H9 (cell line): ENCODE measurements around the gene NRXN3. TPM values are rescaled to one million over a fixed set of nuclear protein-coding genes. Genes with fewer than 3 reads are reported as not detected.

Experiments
- DNase-seq: peaks from one replicate; pipeline ENCODE4 v3.0.0-alpha.2; 2017
- H2AFZ ChIP-seq: one replicate; pipeline ENCODE4 v1.6.1; 2013; ENCODE audit warnings: mild to moderate bottlenecking, low read length, control low read depth, moderate library complexity
- H2AK5ac ChIP-seq: 2 replicates; pipeline ENCODE4 v1.6.1; 2013; ENCODE audit warnings: low read length, control low read depth, mixed read lengths; ENCODE audit not compliant: insufficient read length
- H2BK120ac ChIP-seq: one replicate; pipeline ENCODE4 v1.6.1; 2013; ENCODE audit warnings: low read depth, mild to moderate bottlenecking, low read length, control low read depth, inconsistent platforms; ENCODE audit not compliant: poor library complexity, severe bottlenecking
- H2BK12ac ChIP-seq: 2 replicates; pipeline ENCODE4 v1.6.1; 2013; ENCODE audit warnings: low read length, control low read depth, mixed read lengths, low read depth; ENCODE audit not compliant: insufficient read length
- H2BK15ac ChIP-seq: 2 replicates; pipeline ENCODE4 v1.6.1; 2013; ENCODE audit warnings: low read depth, low read length, control low read depth
- H2BK20ac ChIP-seq: one replicate; pipeline ENCODE4 v1.6.1; 2013; ENCODE audit warnings: low read depth, mild to moderate bottlenecking, low read length, control low read depth, inconsistent platforms; ENCODE audit not compliant: poor library complexity, severe bottlenecking
- H2BK5ac ChIP-seq: 2 replicates; pipeline ENCODE4 v1.6.1; 2013; ENCODE audit warnings: low read length, control low read depth, mixed read lengths; ENCODE audit not compliant: insufficient read length
- H3K14ac ChIP-seq: 2 replicates; pipeline ENCODE4 v1.6.1; 2013; ENCODE audit warnings: low read length, control low read depth; ENCODE audit not compliant: insufficient read depth
- H3K18ac ChIP-seq: 2 replicates; pipeline ENCODE4 v1.6.1; 2013; ENCODE audit warnings: low read depth, mild to moderate bottlenecking, mixed read lengths, low read length, control low read depth; ENCODE audit not compliant: insufficient read length
- H3K23ac ChIP-seq: 2 replicates; pipeline ENCODE4 v1.6.1; 2013; ENCODE audit warnings: low read length, control low read depth, mixed read lengths, low read depth; ENCODE audit not compliant: insufficient read length
- H3K23me2 ChIP-seq: 2 replicates; pipeline ENCODE4 v1.6.1; 2013; ENCODE audit warnings: low read depth, mild to moderate bottlenecking, mixed read lengths, low read length, control low read depth; ENCODE audit not compliant: insufficient read length, poor library complexity, severe bottlenecking
- H3K27ac ChIP-seq: 2 replicates; pipeline ENCODE4 v1.5.1; 2013; ENCODE audit warnings: low read length, control low read depth, mixed read lengths, low read depth; ENCODE audit not compliant: insufficient read length
- H3K27me3 ChIP-seq: 2 replicates; pipeline ENCODE4 v1.6.1; 2013; ENCODE audit warnings: low read length, control low read depth, inconsistent platforms; ENCODE audit not compliant: insufficient read depth
- H3K4ac ChIP-seq: 2 replicates; pipeline ENCODE4 v1.6.1; 2013; ENCODE audit warnings: low read depth, mild to moderate bottlenecking, control low read depth, inconsistent platforms, low read length, moderate library complexity
- H3K4me1 ChIP-seq: 2 replicates; pipeline ENCODE4 v1.6.1; 2013; ENCODE audit warnings: low read length, control low read depth, inconsistent platforms; ENCODE audit not compliant: insufficient read depth
- H3K4me2 ChIP-seq: 2 replicates; pipeline ENCODE4 v1.6.1; 2013; ENCODE audit warnings: low read length, control low read depth, mixed read lengths; ENCODE audit not compliant: insufficient read length, insufficient read depth
- H3K56ac ChIP-seq: 2 replicates; pipeline ENCODE4 v1.6.1; 2013; ENCODE audit warnings: low read depth, mild to moderate bottlenecking, mixed read lengths, low read length, control low read depth; ENCODE audit not compliant: insufficient read length
- H3K79me1 ChIP-seq: 2 replicates; pipeline ENCODE4 v1.6.1; 2013; ENCODE audit warnings: low read depth, mild to moderate bottlenecking, moderate library complexity, low read length, control low read depth, inconsistent platforms; ENCODE audit not compliant: insufficient read depth, poor library complexity, severe bottlenecking
- H3K79me2 ChIP-seq: 2 replicates; pipeline ENCODE4 v1.6.1; 2013; ENCODE audit warnings: low read length, control low read depth, inconsistent platforms; ENCODE audit not compliant: insufficient read depth
- H3K9ac ChIP-seq: 2 replicates; pipeline ENCODE4 v1.6.1; 2013; ENCODE audit warnings: low read length, control low read depth, mixed read lengths; ENCODE audit not compliant: insufficient read length; ENCODE audit errors: extremely low read depth
- H3K9me3 ChIP-seq: one replicate; pipeline ENCODE4 v1.6.1; 2013; ENCODE audit warnings: low read depth, low read length, inconsistent platforms; ENCODE audit not compliant: control insufficient read depth
- H3T11ph ChIP-seq: one replicate; pipeline ENCODE4 v1.6.1; 2013; ENCODE audit warnings: mild to moderate bottlenecking, low read length, control low read depth, inconsistent platforms
- H4K20me1 ChIP-seq: one replicate; pipeline ENCODE4 v1.6.1; 2013; ENCODE audit not compliant: control insufficient read depth, insufficient read length, insufficient read depth
- H4K5ac ChIP-seq: 2 replicates; pipeline ENCODE4 v1.6.1; 2013; ENCODE audit warnings: low read depth, mild to moderate bottlenecking, mixed read lengths, low read length, control low read depth; ENCODE audit not compliant: insufficient read length
- H4K8ac ChIP-seq: replicated peaks from 2 replicates; pipeline ENCODE4 v1.6.1; 2013; ENCODE audit warnings: low read length, control low read depth, mixed read lengths, low read depth; ENCODE audit not compliant: insufficient read length
- H4K91ac ChIP-seq: 2 replicates; pipeline ENCODE4 v1.6.1; 2013; ENCODE audit warnings: low read depth, mild to moderate bottlenecking, moderate library complexity, mixed read lengths, low read length, control low read depth; ENCODE audit not compliant: insufficient read length
- H3K27ac Mint-ChIP-seq, 3 experiments: 2 replicates in 2 of 3; 3 replicates in 1 of 3; pipeline ENCODE4 v1.8.0; 2020 to 2021; ENCODE audit warnings: mixed read lengths in 3 of 3, mild to moderate bottlenecking in 1 of 3, moderate library complexity in 1 of 3
- H3K27me3 Mint-ChIP-seq: 2 replicates; pipeline ENCODE4 v1.8.0; 2021; ENCODE audit warnings: low read depth, mild to moderate bottlenecking, moderate library complexity, mixed read lengths
- H3K36me3 Mint-ChIP-seq, 3 experiments: 2 replicates in 2 of 3; 3 replicates in 1 of 3; pipeline ENCODE4 v1.8.0; 2020 to 2021; ENCODE audit warnings: low read depth in 3 of 3, mixed read lengths in 3 of 3; ENCODE audit not compliant: insufficient read depth in 1 of 3
- H3K4me1 Mint-ChIP-seq, 2 experiments: 2 replicates each; pipeline ENCODE4 v1.8.0; 2020; ENCODE audit warnings: mixed read lengths in 2 of 2
- H3K4me3 Mint-ChIP-seq, 2 experiments: 2 replicates in 1 of 2; 3 replicates in 1 of 2; pipeline ENCODE4 v1.8.0; 2020 to 2021; ENCODE audit warnings: mild to moderate bottlenecking in 2 of 2, mixed read lengths in 2 of 2, moderate library complexity in 1 of 2
- H3K9me3 Mint-ChIP-seq, 2 experiments: 2 replicates in 1 of 2; 3 replicates in 1 of 2; pipeline ENCODE4 v1.8.0; 2020; ENCODE audit warnings: mild to moderate bottlenecking in 2 of 2, mixed read lengths in 2 of 2, moderate library complexity in 1 of 2
- CTCF ChIP-seq: fragments of 200-600 bp; sonication (generic); conservative IDR thresholded peaks from 3 replicates; pipeline ENCODE4 v1.8.0; 2021; ENCODE audit warnings: antibody characterized with exemption, mild to moderate bottlenecking
- WGBS: extraction: QIAGEN DNeasy Blood & Tissue Kit; methylation state at CpG from one replicate; pipeline ENCODE4 v1.1.7; 2013; ENCODE audit warnings: missing lambda C conversion rate, low lambda C conversion rate, mixed read lengths; ENCODE audit not compliant: insufficient read length; ENCODE audit errors: extremely low coverage; 5-methylcytosine and 5-hydroxymethylcytosine counted together
- total RNA-seq: library from RNA; stranded (reverse); gene quantifications from 2 replicates; pipeline ENCODE4 v1.2.1, GENCODE V29; 2021

NRXN3 gene
- total RNA-seq, 1 experiment from 2014 or later: 1.8 TPM

GRCh38 chr14:79442786-79443185 is 1272.6 kb downstream of the NRXN3 start:
- Histone ChIP-seq H2BK5ac (no peak overlapping the region), H4K91ac (no peak overlapping the region), H3K27ac (no peak overlapping the region), H3K79me1 (no peaks in the 10 kb centered on the region), H3K4me1 (peaks cover 2% of the 10 kb centered on the region; the same call in 1 of the 2 replicates), H4K20me1 (no peaks in the 10 kb centered on the region), H3K4ac (no peak overlapping the region), H2BK120ac (no peak overlapping the region), H2AFZ (no peak overlapping the region), H3K14ac (no peak overlapping the region; the same call in 1 of the 2 replicates), H3K9me3 (no peaks in the 10 kb centered on the region), H2BK12ac (peak overlapping the region; percentile 8), H3K18ac (no peak overlapping the region), H4K5ac (no peak overlapping the region), H4K8ac (no peak overlapping the region), H3K4me2 (no peak overlapping the region), H3K27me3 (no peaks in the 10 kb centered on the region), H2AK5ac (no peak overlapping the region), H2BK20ac (no peak overlapping the region), H3K79me2 (no peaks in the 10 kb centered on the region), H3K9ac (no peak overlapping the region), H2BK15ac (no peak overlapping the region), H3K56ac (no peak overlapping the region), H3T11ph (no peak overlapping the region), H3K23me2 (no peaks in the 10 kb centered on the region), H3K23ac (no peak overlapping the region)
- no peak overlapping the region for H3K27ac Mint-ChIP-seq
- no peaks in the 10 kb centered on the region for H3K9me3 Mint-ChIP-seq
- H3K4me1 Mint-ChIP-seq: peaks cover 15 to 23% of the 10 kb centered on the region in 2 experiments
- no peak overlapping the region for H3K4me3 Mint-ChIP-seq
- no peak for DNase-seq
- no peaks in the 10 kb centered on the region for H3K27me3 Mint-ChIP-seq
- WGBS: no CpG with 5 or more reads among the region's 5 CpGs
- TF ChIP-seq CTCF: no peak
- no peaks in the 10 kb centered on the region for H3K36me3 Mint-ChIP-seq
